ENCODE measurements around the gene FARP1.
A peak's percentile ranks its signal among the peaks of the same experiment; 100 is the strongest.

FARP1 gene, protein sequence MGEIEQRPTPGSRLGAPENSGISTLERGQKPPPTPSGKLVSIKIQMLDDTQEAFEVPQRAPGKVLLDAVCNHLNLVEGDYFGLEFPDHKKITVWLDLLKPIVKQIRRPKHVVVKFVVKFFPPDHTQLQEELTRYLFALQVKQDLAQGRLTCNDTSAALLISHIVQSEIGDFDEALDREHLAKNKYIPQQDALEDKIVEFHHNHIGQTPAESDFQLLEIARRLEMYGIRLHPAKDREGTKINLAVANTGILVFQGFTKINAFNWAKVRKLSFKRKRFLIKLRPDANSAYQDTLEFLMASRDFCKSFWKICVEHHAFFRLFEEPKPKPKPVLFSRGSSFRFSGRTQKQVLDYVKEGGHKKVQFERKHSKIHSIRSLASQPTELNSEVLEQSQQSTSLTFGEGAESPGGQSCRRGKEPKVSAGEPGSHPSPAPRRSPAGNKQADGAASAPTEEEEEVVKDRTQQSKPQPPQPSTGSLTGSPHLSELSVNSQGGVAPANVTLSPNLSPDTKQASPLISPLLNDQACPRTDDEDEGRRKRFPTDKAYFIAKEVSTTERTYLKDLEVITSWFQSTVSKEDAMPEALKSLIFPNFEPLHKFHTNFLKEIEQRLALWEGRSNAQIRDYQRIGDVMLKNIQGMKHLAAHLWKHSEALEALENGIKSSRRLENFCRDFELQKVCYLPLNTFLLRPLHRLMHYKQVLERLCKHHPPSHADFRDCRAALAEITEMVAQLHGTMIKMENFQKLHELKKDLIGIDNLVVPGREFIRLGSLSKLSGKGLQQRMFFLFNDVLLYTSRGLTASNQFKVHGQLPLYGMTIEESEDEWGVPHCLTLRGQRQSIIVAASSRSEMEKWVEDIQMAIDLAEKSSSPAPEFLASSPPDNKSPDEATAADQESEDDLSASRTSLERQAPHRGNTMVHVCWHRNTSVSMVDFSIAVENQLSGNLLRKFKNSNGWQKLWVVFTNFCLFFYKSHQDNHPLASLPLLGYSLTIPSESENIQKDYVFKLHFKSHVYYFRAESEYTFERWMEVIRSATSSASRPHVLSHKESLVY

GRCh38 chr13:98142380-98143156 is at the start of gene FARP1:
Gene FARP1, plus strand, starts transcription at chr13:98143094. Its CDS starts 70,149 bp downstream, at chr13:98213243.
- TF ChIP-seq, protein P1, sequence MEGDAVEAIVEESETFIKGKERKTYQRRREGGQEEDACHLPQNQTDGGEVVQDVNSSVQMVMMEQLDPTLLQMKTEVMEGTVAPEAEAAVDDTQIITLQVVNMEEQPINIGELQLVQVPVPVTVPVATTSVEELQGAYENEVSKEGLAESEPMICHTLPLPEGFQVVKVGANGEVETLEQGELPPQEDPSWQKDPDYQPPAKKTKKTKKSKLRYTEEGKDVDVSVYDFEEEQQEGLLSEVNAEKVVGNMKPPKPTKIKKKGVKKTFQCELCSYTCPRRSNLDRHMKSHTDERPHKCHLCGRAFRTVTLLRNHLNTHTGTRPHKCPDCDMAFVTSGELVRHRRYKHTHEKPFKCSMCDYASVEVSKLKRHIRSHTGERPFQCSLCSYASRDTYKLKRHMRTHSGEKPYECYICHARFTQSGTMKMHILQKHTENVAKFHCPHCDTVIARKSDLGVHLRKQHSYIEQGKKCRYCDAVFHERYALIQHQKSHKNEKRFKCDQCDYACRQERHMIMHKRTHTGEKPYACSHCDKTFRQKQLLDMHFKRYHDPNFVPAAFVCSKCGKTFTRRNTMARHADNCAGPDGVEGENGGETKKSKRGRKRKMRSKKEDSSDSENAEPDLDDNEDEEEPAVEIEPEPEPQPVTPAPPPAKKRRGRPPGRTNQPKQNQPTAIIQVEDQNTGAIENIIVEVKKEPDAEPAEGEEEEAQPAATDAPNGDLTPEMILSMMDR (IDR thresholded peaks at IDR 0.05): peak; percentile 57

DNA sequence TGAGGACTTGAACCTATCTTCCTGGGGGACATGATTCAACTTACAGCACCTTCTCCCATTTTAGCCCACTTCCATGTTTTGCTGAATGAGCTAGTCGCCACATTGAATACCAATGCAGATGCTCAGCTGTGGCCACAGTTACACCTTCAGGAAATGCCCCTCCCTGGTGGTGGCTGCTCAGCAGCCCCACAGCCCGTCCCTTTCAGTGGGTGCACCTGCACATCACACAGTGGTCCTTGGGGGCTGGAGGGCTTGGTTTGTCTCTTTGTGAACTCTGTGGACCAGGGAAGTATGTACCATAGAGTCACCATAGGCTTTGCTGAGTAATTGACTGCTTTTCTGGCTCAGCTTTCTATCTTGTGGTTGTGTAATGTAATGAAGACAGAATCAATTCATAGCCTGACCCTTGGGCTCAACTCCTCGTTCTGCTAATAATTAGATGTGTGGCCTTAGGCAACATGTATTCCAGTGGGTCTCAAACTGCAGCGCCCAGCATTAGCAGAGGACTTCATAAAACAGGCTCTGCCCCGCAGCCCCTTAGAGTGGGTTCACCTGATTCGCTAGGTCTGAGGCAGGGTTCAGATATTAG is 48.1 kb upstream of the FARP1 start:
- TF ChIP-seq, protein P1 (IDR thresholded peaks at IDR 0.05): no peak

DNA sequence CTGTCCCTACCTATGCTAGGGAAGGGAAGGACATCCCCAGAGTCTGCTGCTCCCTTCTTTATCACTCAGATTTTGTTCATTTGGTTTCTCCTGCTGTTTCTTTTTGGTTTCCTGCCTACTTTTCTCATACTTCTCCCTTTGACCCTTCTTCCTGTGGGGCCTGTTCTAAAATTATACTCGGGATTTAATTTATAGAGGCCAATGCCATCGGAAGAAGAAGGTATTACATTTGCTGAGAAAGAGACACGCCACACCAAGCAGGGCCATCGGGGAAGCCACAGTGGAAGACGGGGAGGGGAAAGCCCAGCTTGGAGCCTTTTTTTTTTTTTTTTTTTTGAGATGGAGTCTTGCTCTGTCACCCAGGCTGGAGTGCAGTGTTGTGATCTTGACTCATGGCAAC is 46.8 kb upstream of the FARP1 start:
- TF ChIP-seq, protein P1 (IDR thresholded peaks at IDR 0.05): no peak

DNA sequence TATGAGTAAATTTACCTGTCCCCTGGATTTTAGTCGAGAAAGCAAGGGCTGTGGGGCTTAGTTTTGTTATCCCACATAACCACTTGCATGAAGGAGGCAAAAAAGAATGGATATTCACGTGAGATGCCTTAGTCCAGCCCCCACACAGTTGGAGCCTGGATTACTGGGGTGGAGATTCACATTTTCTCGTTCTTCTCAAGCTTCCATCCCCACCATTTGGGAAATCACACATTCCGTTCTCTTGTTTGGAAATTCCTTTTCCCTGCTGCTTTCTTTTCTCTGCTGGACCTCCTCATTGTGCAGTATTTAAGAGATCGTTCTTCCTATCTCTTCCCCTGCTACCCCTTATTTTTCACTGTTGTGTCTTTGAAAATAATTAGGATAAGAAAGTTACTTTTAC is 45.1 kb upstream of the FARP1 start:
- TF ChIP-seq, protein P1 (IDR thresholded peaks at IDR 0.05): no peak

GRCh38 chr13:98098516-98098915 is 44.4 kb upstream of the FARP1 start:
- TF ChIP-seq, protein P1 (IDR thresholded peaks at IDR 0.05): no peak

DNA sequence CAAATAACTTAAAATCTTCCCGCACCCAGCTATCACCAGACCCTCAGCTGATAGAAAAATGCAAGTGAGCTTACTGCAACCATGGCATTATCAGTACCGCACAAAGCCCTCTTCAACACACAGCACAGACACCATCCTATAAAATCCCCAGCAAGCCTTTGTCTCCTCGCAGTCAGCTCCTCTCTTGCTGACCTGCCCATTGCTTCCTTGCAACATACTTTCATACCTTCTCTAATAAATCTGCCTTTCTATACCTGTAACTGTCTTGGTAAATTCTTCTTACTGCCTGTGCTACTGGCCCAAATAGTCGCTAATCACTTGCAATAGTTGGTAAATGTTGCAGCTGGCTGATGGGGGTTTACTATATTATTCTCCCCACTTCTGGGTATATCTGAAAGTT is 43.3 kb upstream of the FARP1 start:
- TF ChIP-seq, protein P1 (IDR thresholded peaks at IDR 0.05): no peak

All from LNCAP (cell line).